GM18511 (cell line): Measurements from ENCODE around the gene ZNF888.
"Not testable (repeated sequence)": the region's sequence is repeated elsewhere in the genome, so short reads cannot be mapped to it uniquely, and the experiment has no call there.

Experiments used
- ATAC-seq: cut with Tn5 transposase; IDR thresholded peaks from one replicate; pipeline ENCODE4 v1.9.1; 2021; ENCODE audit warnings: mild to moderate bottlenecking, moderate library complexity; ENCODE audit not compliant: unreplicated experiment

Gene ZNF888

GRCh38 chr19:52922841-52923777, at the start of gene ZNF888:
Gene ZNF888, minus strand, starts transcription at chr19:52923428. Its CDS starts 5,555 bp downstream, at chr19:52917873.
- ATAC-seq, result peak; percentile 96

GRCh38 chr19:52967772-52968171, 44.5 kb upstream of the ZNF888 start:
- ATAC-seq, result no peak

- ATAC-seq, result peak; percentile 23
Measured at GRCh38 chr19:52963247-52963618, 40.0 kb upstream of the ZNF888 start.

GRCh38 chr19:52962394-52963246, 39.4 kb upstream of the ZNF888 start, which contains the start of gene ZNF816:
Gene ZNF816, minus strand, starts transcription at chr19:52962881. Its CDS starts 6,792 bp downstream, at chr19:52956089.
- ATAC-seq, result peak; percentile 98

- ATAC-seq, result no peak
Measured at GRCh38 chr19:52961981-52962380, 38.8 kb upstream of the ZNF888 start.

- no peak for ATAC-seq
Measured at GRCh38 chr19:52959613-52960295, 36.5 kb upstream of the ZNF888 start.

GRCh38 chr19:52957591-52957990, 34.4 kb upstream of the ZNF888 start:
- no peak for ATAC-seq

GRCh38 chr19:52956917-52957316, 33.7 kb upstream of the ZNF888 start:
- no peak for ATAC-seq

GRCh38 chr19:52949422-52949821, 26.2 kb upstream of the ZNF888 start:
- ATAC-seq, result no peak

GRCh38 chr19:52948025-52948770, 25.0 kb upstream of the ZNF888 start:
- ATAC-seq, result no peak

- ATAC-seq, result no peak
Measured at GRCh38 chr19:52946322-52947310, 23.4 kb upstream of the ZNF888 start.

- ATAC-seq, result no peak
Measured at GRCh38 chr19:52945652-52946321, 22.6 kb upstream of the ZNF888 start.

- not testable (repeated sequence) for ATAC-seq
Measured at GRCh38 chr19:52944703-52945493, 21.7 kb upstream of the ZNF888 start.

GRCh38 chr19:52943884-52944643, 20.8 kb upstream of the ZNF888 start:
- no peak for ATAC-seq

GRCh38 chr19:52943134-52943883, 20.1 kb upstream of the ZNF888 start:
- peak; percentile 26 for ATAC-seq
